Left lung (tissue), 10 donors: ENCODE measurements around the gene DMRTC2. TPM values are rescaled to one million over a fixed set of nuclear protein-coding genes. Genes with fewer than 3 reads are reported as not detected.

ENCODE experiments used
- ATAC-seq: fragments of 200-7000 bp; cut with Tn5 transposase; one replicate; pipeline ENCODE4 v1.9.1; 2020; ENCODE audit warnings: moderate library complexity
- DNase-seq, 4 donors: peaks; one replicate each; pipeline ENCODE4 v3.0.0-alpha.2; 2013 to 2020
- H3K27ac ChIP-seq, 2 donors: fragments of 200-600 bp; sonication (generic) in 1 of 2; one replicate each; pipeline versions ENCODE4 v1.5.0 to v1.8.0; 2020 to 2021
- H3K27me3 ChIP-seq, 2 donors: fragments of 200-600 bp; sonication (generic) in 1 of 2; one replicate each; pipeline versions ENCODE4 v1.5.0 to v1.8.0; 2020 to 2021
- H3K36me3 ChIP-seq, 2 donors: fragments of 200-600 bp; sonication (generic) in 1 of 2; one replicate each; pipeline versions ENCODE4 v1.5.0 to v1.8.0; 2020 to 2021
- H3K4me1 ChIP-seq, 2 donors: fragments of 200-600 bp; one replicate each; pipeline ENCODE4 v1.8.0; 2021
- H3K4me3 ChIP-seq, 2 donors: fragments of 200-600 bp; sonication (generic) in 1 of 2; one replicate each; pipeline versions ENCODE4 v1.5.0 to v1.8.0; 2020 to 2021; ENCODE audit warnings: mild to moderate bottlenecking in 1 of 2
- H3K9me3 ChIP-seq, 2 donors: fragments of 200-600 bp; sonication (generic) in 1 of 2; one replicate each; pipeline versions ENCODE4 v1.5.0 to v1.8.0; 2020 to 2021
- CTCF ChIP-seq, 2 donors: fragments of 200-600 bp; sonication (generic) in 1 of 2; IDR thresholded peaks; one replicate each; pipeline versions ENCODE4 v1.5.0 to v1.8.0; 2021; ENCODE audit warnings: antibody characterized with exemption in 2 of 2
- intact Hi-C, 2 donors: fragments of 100-400 bp; cut with DNase I; formaldehyde crosslinking; loops; one replicate each; pipeline versions ENCODE4 v1.11.2 to v1.14.2; 2022
- microRNA-seq, 2 donors: library from miRNA; unstranded; fragments of <30 nt; microRNA quantifications; one replicate each; pipeline ENCODE4, GENCODE V29; 2019
- polyA plus RNA-seq, 6 donors: library from polyadenylated mRNA; unstranded; fragments of 120-200 nt; gene quantifications; one replicate each; pipeline ENCODE4 v1.2.1, GENCODE V29; 2013; ENCODE audit not compliant: insufficient read length in 6 of 6
- total RNA-seq, 2 donors: library from RNA; stranded (reverse); fragmentation: NEBNext Ultra II Directional; extraction: Animal tissue kit (Norgen Biotek cat#: 25700); gene quantifications; one replicate each; pipeline ENCODE4 v1.2.1, GENCODE V29; 2021
- donor health status: DM: no; HTN: yes; CAD: no.
- donor health status: DM: no; HTN: no; CAD: no.

DMRTC2 gene
- total and polyA plus RNA-seq, 8 donors = not detected

- Histone ChIP-seq H3K4me3 (no peak overlapping the region), H3K27ac (no peak overlapping the region), H3K4me1 (no peaks in the 10 kb centered on the region), H3K36me3 (peaks cover 6 to 89% of the 10 kb centered on the region in 2 donors), H3K27me3 (no peaks in the 10 kb centered on the region), H3K9me3 (no peaks in the 10 kb centered on the region)
- no peak for TF ChIP-seq CTCF (IDR thresholded peaks at IDR 0.05)
- DNase-seq (no peak), ATAC-seq (no peak)
- intact Hi-C loops = no loop called here
Measured at GRCh38 chr19:41897181-41897580, 52.3 kb downstream of the DMRTC2 start.

- Histone ChIP-seq H3K36me3 (peaks cover 6 to 89% of the 10 kb centered on the region in 2 donors), H3K4me1 (no peaks in the 10 kb centered on the region), H3K27me3 (no peaks in the 10 kb centered on the region), H3K9me3 (no peaks in the 10 kb centered on the region), H3K27ac (no peak overlapping the region), H3K4me3 (no peak overlapping the region)
- TF ChIP-seq CTCF (IDR thresholded peaks at IDR 0.05) = no peak
- DNase-seq (peak in 1 of 4 donors; percentile 72), ATAC-seq (no peak)
- intact Hi-C loops = no loop called here
Measured at GRCh38 chr19:41897820-41898219, 53.0 kb downstream of the DMRTC2 start.

GRCh38 chr19:41898235-41898634 lies 53.4 kb downstream of the DMRTC2 start:
- DNase-seq (peak in 1 of 4 donors; percentile 68), ATAC-seq (no peak)
- intact Hi-C loops = no loop called here
- Histone ChIP-seq H3K4me3 (no peak overlapping the region), H3K27me3 (no peaks in the 10 kb centered on the region), H3K9me3 (no peaks in the 10 kb centered on the region), H3K27ac (no peak overlapping the region), H3K4me1 (no peaks in the 10 kb centered on the region), H3K36me3 (peaks cover 6 to 90% of the 10 kb centered on the region in 2 donors)
- TF ChIP-seq CTCF (IDR thresholded peaks at IDR 0.05) = no peak

Small RNA genes within 50 kb of the gene (microRNA-seq; reads per million reads assigned to microRNA genes)
- 0.27 to 0.50 reads per million in 2 donors for gene MIR6797

Other genes with a start within 250 kb of the DMRTC2 start
- gene CEACAM4, start 218.0 kb upstream of the DMRTC2 start, total RNA-seq = 10 to 100 TPM in 1 of 2 donors, 1 to 10 TPM in 1; 2.7 to 13.7 TPM
- under 1 TPM in 3 of 6 donors, not detected in 3; 0.13 to 0.28 (median 0.24) TPM for gene CEACAM4, start 218.0 kb upstream of the DMRTC2 start, polyA plus RNA-seq
- gene CEACAM7, start 156.8 kb upstream of the DMRTC2 start, total RNA-seq = under 1 TPM; 0.18 to 0.44 TPM
- under 1 TPM in 4 of 6 donors, not detected in 2; 0.09 to 0.23 (median 0.10) TPM for gene CEACAM7, start 156.8 kb upstream of the DMRTC2 start, polyA plus RNA-seq
- 10 to 100 TPM; 21.2 to 31.1 TPM for gene CEACAM5, start 136.4 kb upstream of the DMRTC2 start, total RNA-seq
- gene CEACAM5, start 136.4 kb upstream of the DMRTC2 start, polyA plus RNA-seq = under 1 TPM; 0.10 to 0.34 (median 0.14) TPM
- gene CEACAM6, start 89.5 kb upstream of the DMRTC2 start, total RNA-seq = 1,000 to 10,000 TPM in 1 of 2 donors, 100 to 1,000 TPM in 1; 367 to 1,560 TPM
- gene CEACAM6, start 89.5 kb upstream of the DMRTC2 start, polyA plus RNA-seq = 1 to 10 TPM; 2.1 to 3.7 (median 3.3) TPM
- 1 to 10 TPM in 1 of 2 donors, under 1 TPM in 1; 0.87 to 8.6 TPM for gene CEACAM3, start 48.5 kb upstream of the DMRTC2 start, total RNA-seq
- gene CEACAM3, start 48.5 kb upstream of the DMRTC2 start, polyA plus RNA-seq = under 1 TPM in 3 of 6 donors, not detected in 3; 0.12 to 0.38 (median 0.34) TPM
- not detected for gene LYPD4, start 359 bp upstream of the DMRTC2 start, total RNA-seq
- gene LYPD4, start 359 bp upstream of the DMRTC2 start, polyA plus RNA-seq = not detected
- gene RPS19, start 15.2 kb downstream of the DMRTC2 start, total RNA-seq = 1,000 to 10,000 TPM; 1,560 to 2,044 TPM
- 1,000 to 10,000 TPM; 1,694 to 2,456 (median 1,910) TPM for gene RPS19, start 15.2 kb downstream of the DMRTC2 start, polyA plus RNA-seq
- 1 to 10 TPM in 1 of 2 donors, under 1 TPM in 1; 0.99 to 2.1 TPM for gene CD79A, start 32.2 kb downstream of the DMRTC2 start, total RNA-seq
- 1 to 10 TPM in 4 of 6 donors, under 1 TPM in 2; 0.51 to 2.3 (median 1.2) TPM for gene CD79A, start 32.2 kb downstream of the DMRTC2 start, polyA plus RNA-seq
- gene ARHGEF1, start 38.1 kb downstream of the DMRTC2 start, total RNA-seq = 100 to 1,000 TPM; 129 to 202 TPM
- 10 to 100 TPM; 60.8 to 85.7 (median 77.7) TPM for gene ARHGEF1, start 38.1 kb downstream of the DMRTC2 start, polyA plus RNA-seq
- gene ERFL, start 83.4 kb downstream of the DMRTC2 start, total RNA-seq = under 1 TPM; 0.15 to 0.34 TPM
- gene ERFL, start 83.4 kb downstream of the DMRTC2 start, polyA plus RNA-seq = under 1 TPM in 4 of 6 donors, not detected in 2; 0.08 to 0.38 (median 0.26) TPM
- gene RABAC1, start 114.3 kb downstream of the DMRTC2 start, total RNA-seq = 100 to 1,000 TPM; 175 to 186 TPM
- gene RABAC1, start 114.3 kb downstream of the DMRTC2 start, polyA plus RNA-seq = 10 to 100 TPM; 53.1 to 81.9 (median 68.7) TPM
- not detected for gene ATP1A3, start 149.2 kb downstream of the DMRTC2 start, total RNA-seq
- under 1 TPM in 5 of 6 donors, not detected in 1; 0.20 to 0.86 (median 0.40) TPM for gene ATP1A3, start 149.2 kb downstream of the DMRTC2 start, polyA plus RNA-seq
- under 1 TPM; 0.29 to 0.81 TPM for gene GRIK5, start 225.2 kb downstream of the DMRTC2 start, total RNA-seq
- gene GRIK5, start 225.2 kb downstream of the DMRTC2 start, polyA plus RNA-seq = 10 to 100 TPM in 1 of 6 donors, 1 to 10 TPM in 5; 4.6 to 11.6 (median 5.4) TPM
- 10 to 100 TPM in 1 of 2 donors, 1 to 10 TPM in 1; 9.4 to 11.2 TPM for gene ZNF574, start 231.1 kb downstream of the DMRTC2 start, total RNA-seq
- 10 to 100 TPM; 10.6 to 15.4 (median 13.5) TPM for gene ZNF574, start 231.1 kb downstream of the DMRTC2 start, polyA plus RNA-seq